Gastroesophageal sphincter (tissue), 3 donors: ENCODE results near the gene CILP.

ENCODE experiments used
- POLR2A ChIP-seq, 2 donors: fragments of 450-650 bp; IDR thresholded peaks; one replicate each; pipeline ENCODE4 v1.6.1; 2017; ENCODE audit warnings: antibody characterized with exemption in 2 of 2, mild to moderate bottlenecking in 2 of 2, moderate library complexity in 1 of 2
- TF ChIP-seq, protein P1 (sequence below), 4 experiments: fragments of 200-600 bp in 2 of 4; fragments of 450-650 bp in 2 of 4; sonication (generic) in 1 of 4; IDR thresholded peaks; one replicate each; pipeline ENCODE4 v1.5.1; 2017 to 2019; ENCODE audit warnings: antibody characterized with exemption in 4 of 4, mild to moderate bottlenecking in 2 of 4, moderate library complexity in 2 of 4

DNA sequence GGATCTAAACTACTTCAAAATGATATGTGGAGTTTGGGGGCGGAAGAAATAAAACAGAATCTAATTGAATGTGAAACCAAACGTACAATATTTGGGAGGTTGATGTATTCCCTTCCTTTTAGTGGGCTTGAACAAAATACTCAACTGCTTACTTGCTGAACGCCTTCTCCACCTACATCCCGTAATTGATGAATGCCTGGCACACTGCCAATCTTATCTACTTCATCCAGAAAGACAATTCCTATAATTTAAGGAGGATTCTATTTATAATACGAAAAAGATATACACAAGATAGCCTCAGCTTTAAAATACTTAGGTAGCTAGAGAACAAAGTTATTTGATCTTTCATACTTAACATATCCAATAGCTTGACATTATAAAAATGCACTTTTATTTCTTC is 54.6 kb downstream of the CILP start:
- no peak for TF ChIP-seq POLR2A (IDR thresholded peaks at IDR 0.05)
- TF ChIP-seq, protein P1, sequence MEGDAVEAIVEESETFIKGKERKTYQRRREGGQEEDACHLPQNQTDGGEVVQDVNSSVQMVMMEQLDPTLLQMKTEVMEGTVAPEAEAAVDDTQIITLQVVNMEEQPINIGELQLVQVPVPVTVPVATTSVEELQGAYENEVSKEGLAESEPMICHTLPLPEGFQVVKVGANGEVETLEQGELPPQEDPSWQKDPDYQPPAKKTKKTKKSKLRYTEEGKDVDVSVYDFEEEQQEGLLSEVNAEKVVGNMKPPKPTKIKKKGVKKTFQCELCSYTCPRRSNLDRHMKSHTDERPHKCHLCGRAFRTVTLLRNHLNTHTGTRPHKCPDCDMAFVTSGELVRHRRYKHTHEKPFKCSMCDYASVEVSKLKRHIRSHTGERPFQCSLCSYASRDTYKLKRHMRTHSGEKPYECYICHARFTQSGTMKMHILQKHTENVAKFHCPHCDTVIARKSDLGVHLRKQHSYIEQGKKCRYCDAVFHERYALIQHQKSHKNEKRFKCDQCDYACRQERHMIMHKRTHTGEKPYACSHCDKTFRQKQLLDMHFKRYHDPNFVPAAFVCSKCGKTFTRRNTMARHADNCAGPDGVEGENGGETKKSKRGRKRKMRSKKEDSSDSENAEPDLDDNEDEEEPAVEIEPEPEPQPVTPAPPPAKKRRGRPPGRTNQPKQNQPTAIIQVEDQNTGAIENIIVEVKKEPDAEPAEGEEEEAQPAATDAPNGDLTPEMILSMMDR (IDR thresholded peaks at IDR 0.05) = no peak
